ENCODE results near the gene APLN.

APLN gene

GRCh38 chrX:129659861-129660260, 5.1 kb upstream of the APLN start:
- no peak for DNase-seq

GRCh38 chrX:129659141-129659540, 4.4 kb upstream of the APLN start:
- no peak for DNase-seq

GRCh38 chrX:129658429-129658828, 3.7 kb upstream of the APLN start:
- DNase-seq = no peak

GRCh38 chrX:129655547-129656249, 942 bp upstream of the APLN start:
- DNase-seq = no peak

- DNase-seq = no peak
Measured at GRCh38 chrX:129653971-129654651, 645 bp downstream of the APLN start.

GRCh38 chrX:129653181-129653970, 1.4 kb downstream of the APLN start:
- DNase-seq = no peak

- no peak for DNase-seq
Measured at GRCh38 chrX:129652565-129653169, 2.1 kb downstream of the APLN start.

GRCh38 chrX:129651756-129652564, 2.8 kb downstream of the APLN start:
- no peak for DNase-seq

- no peak for DNase-seq
Measured at GRCh38 chrX:129650821-129651510, 3.8 kb downstream of the APLN start.

- no peak for DNase-seq
Measured at GRCh38 chrX:129650183-129650689, 4.5 kb downstream of the APLN start.

- DNase-seq = peak; percentile 36
Measured at GRCh38 chrX:129649268-129650182, 5.2 kb downstream of the APLN start.

- no peak for DNase-seq
Measured at GRCh38 chrX:129648514-129649267, 6.1 kb downstream of the APLN start.

GRCh38 chrX:129647418-129648410, 7.0 kb downstream of the APLN start:
- no peak for DNase-seq

- no peak for DNase-seq
Measured at GRCh38 chrX:129646566-129647417, 8.0 kb downstream of the APLN start.

GRCh38 chrX:129642641-129643040, 12.1 kb downstream of the APLN start:
- no peak for DNase-seq

GRCh38 chrX:129641941-129642340, 12.8 kb downstream of the APLN start:
- peak; percentile 25 for DNase-seq

GRCh38 chrX:129641469-129641868, 13.3 kb downstream of the APLN start:
- no peak for DNase-seq
